ENCODE data around the gene TMEM92.

TMEM92 gene

DNA sequence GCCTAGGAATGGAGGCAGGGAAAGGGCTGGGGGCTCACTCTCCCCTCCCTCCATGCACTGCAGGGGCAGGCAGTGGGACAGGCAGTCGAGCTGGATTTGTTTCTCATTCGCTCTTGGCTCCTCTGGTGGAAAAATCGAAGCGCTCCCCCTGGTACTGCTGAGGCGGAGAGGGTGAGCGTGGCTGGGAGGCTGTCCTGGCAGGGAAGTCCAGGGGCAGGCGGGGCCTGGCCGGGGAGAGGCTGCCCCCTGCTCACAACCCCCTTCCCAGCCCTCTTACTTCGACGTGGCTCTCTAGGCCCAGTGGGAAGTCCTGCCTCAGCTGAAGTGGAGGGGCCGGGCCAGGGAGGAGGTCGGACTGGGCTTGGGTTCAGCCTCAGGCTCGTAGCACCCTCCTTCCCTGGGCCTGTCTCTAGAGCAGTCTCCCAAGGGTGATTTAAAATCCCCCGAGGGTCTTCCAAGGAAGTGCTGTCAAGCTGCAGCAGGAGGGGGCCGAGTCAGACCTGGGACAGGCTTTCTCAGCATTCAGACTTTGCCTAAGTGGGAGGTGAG is 16.5 kb upstream of the TMEM92 start:
- no peak overlapping the region for H3K27ac ChIP-seq

DNA sequence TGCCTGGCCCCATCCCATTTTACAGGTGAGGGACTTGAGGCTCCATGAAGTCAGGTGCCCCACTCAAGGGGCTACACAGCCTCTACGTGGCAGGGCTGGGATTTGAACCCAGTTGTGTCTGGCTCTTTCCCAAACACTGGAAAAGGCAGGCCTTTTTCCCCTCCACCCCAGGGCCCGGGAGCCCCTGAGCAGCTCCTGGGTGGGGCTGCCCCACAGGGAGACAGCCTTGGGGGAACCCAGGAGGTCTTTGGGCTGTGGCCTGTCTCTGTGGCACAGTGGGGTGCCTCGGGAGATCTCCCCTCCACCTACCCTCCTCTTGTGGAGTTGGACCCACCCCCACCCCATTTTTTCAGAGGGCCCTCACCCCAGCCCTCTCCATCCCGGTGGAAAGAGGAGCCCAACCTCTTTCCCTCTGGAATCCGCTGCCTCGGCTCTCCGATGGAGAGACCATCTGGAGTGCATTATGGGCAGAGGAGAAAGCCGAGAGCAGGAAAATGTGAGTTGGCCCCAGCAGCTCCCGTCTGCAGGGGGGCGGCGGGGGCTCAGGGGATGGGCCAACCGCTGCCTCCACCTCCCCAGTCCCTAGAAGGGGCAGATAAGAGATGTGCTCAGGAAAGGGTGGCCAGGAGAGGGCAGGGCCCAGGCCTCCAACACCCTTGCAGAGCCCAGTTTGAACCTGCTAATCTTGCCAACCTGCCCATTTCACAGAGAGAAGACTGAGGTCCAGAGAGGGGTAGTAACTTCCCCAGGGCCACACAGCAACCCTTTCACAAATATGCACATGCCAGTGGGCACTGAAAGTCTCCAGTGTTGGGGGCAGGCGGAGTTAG is 15.4 kb upstream of the TMEM92 start:
- TF ChIP-seq, protein P1, sequence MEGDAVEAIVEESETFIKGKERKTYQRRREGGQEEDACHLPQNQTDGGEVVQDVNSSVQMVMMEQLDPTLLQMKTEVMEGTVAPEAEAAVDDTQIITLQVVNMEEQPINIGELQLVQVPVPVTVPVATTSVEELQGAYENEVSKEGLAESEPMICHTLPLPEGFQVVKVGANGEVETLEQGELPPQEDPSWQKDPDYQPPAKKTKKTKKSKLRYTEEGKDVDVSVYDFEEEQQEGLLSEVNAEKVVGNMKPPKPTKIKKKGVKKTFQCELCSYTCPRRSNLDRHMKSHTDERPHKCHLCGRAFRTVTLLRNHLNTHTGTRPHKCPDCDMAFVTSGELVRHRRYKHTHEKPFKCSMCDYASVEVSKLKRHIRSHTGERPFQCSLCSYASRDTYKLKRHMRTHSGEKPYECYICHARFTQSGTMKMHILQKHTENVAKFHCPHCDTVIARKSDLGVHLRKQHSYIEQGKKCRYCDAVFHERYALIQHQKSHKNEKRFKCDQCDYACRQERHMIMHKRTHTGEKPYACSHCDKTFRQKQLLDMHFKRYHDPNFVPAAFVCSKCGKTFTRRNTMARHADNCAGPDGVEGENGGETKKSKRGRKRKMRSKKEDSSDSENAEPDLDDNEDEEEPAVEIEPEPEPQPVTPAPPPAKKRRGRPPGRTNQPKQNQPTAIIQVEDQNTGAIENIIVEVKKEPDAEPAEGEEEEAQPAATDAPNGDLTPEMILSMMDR (IDR thresholded peaks at IDR 0.05) = no peak
- no peak for TF ChIP-seq ZFX (IDR thresholded peaks at IDR 0.05; ENCODE audit: borderline replicate concordance)
- H3K27ac ChIP-seq = no peak overlapping the region

More for the DNA sequence above, 16.5 kb upstream of the TMEM92 start:
- TF ChIP-seq ZFX (IDR thresholded peaks at IDR 0.05; ENCODE audit: borderline replicate concordance) = no peak
- TF ChIP-seq, protein P1 (IDR thresholded peaks at IDR 0.05) = no peak

- TF ChIP-seq, protein P1 (IDR thresholded peaks at IDR 0.05) = no peak
- no peak for TF ChIP-seq ZFX (IDR thresholded peaks at IDR 0.05; ENCODE audit: borderline replicate concordance)
- no peak overlapping the region for H3K27ac ChIP-seq
Observed at GRCh38 chr17:50259477-50260324, 14.6 kb upstream of the TMEM92 start.

DNA sequence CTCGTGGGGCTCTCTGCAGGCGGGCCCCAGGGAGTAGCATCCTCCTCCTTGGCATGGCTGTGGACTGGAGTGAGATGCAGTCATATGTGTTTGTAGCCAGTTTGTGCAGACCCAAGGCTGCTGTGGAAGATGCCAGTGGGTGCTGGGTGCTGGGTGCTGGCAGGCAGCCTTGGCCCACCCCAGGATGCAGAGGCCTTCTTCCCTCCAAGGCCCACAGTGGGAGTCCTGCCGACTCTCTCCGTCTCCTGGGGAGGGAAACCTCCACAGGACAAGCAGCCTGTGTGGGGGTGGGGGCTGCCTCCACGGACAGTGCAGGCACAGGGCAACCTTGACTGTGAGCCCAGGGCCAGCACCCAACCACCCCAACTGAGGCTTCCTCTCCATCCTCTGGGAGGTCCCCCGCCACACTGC is 13.8 kb upstream of the TMEM92 start:
- no peak for TF ChIP-seq ZFX (IDR thresholded peaks at IDR 0.05; ENCODE audit: borderline replicate concordance)
- TF ChIP-seq, protein P1 (IDR thresholded peaks at IDR 0.05) = no peak
- no peak overlapping the region for H3K27ac ChIP-seq

GRCh38 chr17:50261051-50261915 is 13.0 kb upstream of the TMEM92 start:
- H3K27ac ChIP-seq = no peak overlapping the region
- TF ChIP-seq ZFX (IDR thresholded peaks at IDR 0.05; ENCODE audit: borderline replicate concordance) = no peak
- TF ChIP-seq, protein P1 (IDR thresholded peaks at IDR 0.05) = no peak

- H3K27ac ChIP-seq = no peak overlapping the region
- TF ChIP-seq, protein P1 (IDR thresholded peaks at IDR 0.05) = no peak
- no peak for TF ChIP-seq ZFX (IDR thresholded peaks at IDR 0.05; ENCODE audit: borderline replicate concordance)
Observed at GRCh38 chr17:50262001-50262794, 12.1 kb upstream of the TMEM92 start.
